ENCODE measurements around the gene MOB3B. TPM values are rescaled to one million over a fixed set of nuclear protein-coding genes. Genes with fewer than 3 reads are reported as not detected.

MOB3B gene
- total RNA-seq, 2 donors from 2014 or later = 3.1 to 17.8 TPM

DNA sequence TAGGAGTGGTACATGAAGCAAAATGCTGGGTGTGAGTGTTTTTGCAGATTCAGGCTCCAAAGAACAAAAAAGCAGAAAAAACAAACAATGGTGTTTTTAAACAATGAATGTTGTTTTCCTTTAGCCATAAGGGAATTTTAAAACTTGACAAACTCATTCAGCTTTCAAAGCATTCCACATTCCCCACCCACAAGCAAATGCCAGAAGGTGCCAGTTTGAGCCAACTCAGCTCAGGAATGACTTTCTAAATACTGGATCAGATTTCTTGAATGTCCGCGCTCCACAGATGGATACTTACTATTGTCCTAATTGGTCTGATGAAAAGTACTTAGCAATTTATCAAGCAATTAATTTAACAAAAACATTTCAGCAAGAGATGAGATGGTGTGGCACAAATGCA lies 12.9 kb upstream of the MOB3B start:
- no peaks in the 10 kb centered on the region for H3K9me3 ChIP-seq
- DNase-seq (ENCODE audit: low spot score) = peak; percentile 25
- no peak overlapping the region for H3K4me3 ChIP-seq
- intact Hi-C loops (cut with DNase I) = no loop called here
- TF ChIP-seq, protein P1, sequence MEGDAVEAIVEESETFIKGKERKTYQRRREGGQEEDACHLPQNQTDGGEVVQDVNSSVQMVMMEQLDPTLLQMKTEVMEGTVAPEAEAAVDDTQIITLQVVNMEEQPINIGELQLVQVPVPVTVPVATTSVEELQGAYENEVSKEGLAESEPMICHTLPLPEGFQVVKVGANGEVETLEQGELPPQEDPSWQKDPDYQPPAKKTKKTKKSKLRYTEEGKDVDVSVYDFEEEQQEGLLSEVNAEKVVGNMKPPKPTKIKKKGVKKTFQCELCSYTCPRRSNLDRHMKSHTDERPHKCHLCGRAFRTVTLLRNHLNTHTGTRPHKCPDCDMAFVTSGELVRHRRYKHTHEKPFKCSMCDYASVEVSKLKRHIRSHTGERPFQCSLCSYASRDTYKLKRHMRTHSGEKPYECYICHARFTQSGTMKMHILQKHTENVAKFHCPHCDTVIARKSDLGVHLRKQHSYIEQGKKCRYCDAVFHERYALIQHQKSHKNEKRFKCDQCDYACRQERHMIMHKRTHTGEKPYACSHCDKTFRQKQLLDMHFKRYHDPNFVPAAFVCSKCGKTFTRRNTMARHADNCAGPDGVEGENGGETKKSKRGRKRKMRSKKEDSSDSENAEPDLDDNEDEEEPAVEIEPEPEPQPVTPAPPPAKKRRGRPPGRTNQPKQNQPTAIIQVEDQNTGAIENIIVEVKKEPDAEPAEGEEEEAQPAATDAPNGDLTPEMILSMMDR (IDR thresholded peaks at IDR 0.05) = no peak
- TF ChIP-seq POLR2AphosphoS5 (IDR thresholded peaks at IDR 0.05) (no peak), POLR2A (IDR thresholded peaks at IDR 0.05) (no peak)
- no peak overlapping the region for H3K27ac ChIP-seq
- no peaks in the 10 kb centered on the region for H3K36me3 ChIP-seq
- peaks cover 7% of the 10 kb centered on the region for H3K4me1 ChIP-seq (replicated peaks)
- no peaks in the 10 kb centered on the region for H3K27me3 ChIP-seq (replicated peaks; ENCODE audit: insufficient read depth)
- WGBS = 31% methylated on average over 2 of the region's 2 CpGs

DNA sequence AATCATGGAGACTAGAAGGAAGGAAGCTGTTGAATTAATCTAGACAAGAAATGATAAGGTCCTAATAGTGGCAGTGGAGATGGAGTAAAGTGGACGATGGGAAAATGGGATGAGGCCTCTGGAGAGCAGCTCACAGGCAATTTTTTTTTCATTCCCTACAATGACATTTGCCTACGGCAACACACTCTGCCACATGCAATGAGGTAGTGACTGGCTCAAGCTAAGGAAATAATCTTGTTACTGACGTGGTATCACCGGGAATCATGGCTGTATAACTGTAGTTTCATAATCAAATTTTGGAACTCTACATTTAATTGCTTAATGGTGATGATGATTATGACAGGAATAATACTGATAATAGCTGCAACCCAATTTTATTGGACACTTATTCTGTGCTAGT lies 12.1 kb upstream of the MOB3B start:
- DNase-seq (ENCODE audit: low spot score) = no peak
- Histone ChIP-seq H3K4me1 (replicated peaks) (peaks cover 7% of the 10 kb centered on the region), H3K36me3 (no peaks in the 10 kb centered on the region), H3K9me3 (no peaks in the 10 kb centered on the region), H3K27me3 (replicated peaks; ENCODE audit: insufficient read depth) (no peaks in the 10 kb centered on the region), H3K27ac (no peak overlapping the region), H3K4me3 (no peak overlapping the region)
- intact Hi-C loops (cut with DNase I) = no loop called here
- 69% methylated on average over 4 of the region's 4 CpGs for WGBS
- TF ChIP-seq POLR2AphosphoS5 (IDR thresholded peaks at IDR 0.05) (no peak), POLR2A (IDR thresholded peaks at IDR 0.05) (no peak)
- TF ChIP-seq, protein P1 (IDR thresholded peaks at IDR 0.05) = no peak

DNA sequence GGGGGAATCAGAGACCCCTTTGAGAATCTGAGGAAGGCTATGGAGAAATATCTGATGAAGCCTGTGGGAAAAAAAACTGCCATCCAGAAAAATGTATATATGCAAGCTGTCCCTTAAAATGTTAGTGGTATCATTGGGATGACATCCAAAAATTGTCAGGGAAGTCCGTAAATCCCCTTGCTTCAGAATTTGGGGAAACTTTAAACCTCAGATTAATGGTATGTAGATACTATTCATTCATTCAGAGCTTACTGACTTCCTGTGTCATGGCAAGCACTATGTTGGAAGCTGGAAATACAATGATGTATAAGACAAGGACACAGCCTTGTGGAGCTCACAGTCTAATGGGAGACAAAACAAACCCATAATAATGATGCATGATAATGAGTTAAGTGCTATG lies 10.9 kb upstream of the MOB3B start:
- no peaks in the 10 kb centered on the region for H3K9me3 ChIP-seq
- WGBS = 45% methylated on average over 1 of the region's 1 CpG
- TF ChIP-seq, protein P1 (IDR thresholded peaks at IDR 0.05) = no peak
- TF ChIP-seq POLR2A (IDR thresholded peaks at IDR 0.05) (no peak), POLR2AphosphoS5 (IDR thresholded peaks at IDR 0.05) (no peak)
- H3K4me3 ChIP-seq = no peak overlapping the region
- H3K27ac ChIP-seq = peak overlapping the region; percentile 77 to 84
- DNase-seq (ENCODE audit: low spot score) = no peak
- H3K4me1 ChIP-seq (replicated peaks) = peaks cover 7% of the 10 kb centered on the region
- intact Hi-C loops (cut with DNase I) = no loop called here
- H3K36me3 ChIP-seq = no peaks in the 10 kb centered on the region
- H3K27me3 ChIP-seq (replicated peaks; ENCODE audit: insufficient read depth) = no peaks in the 10 kb centered on the region

DNA sequence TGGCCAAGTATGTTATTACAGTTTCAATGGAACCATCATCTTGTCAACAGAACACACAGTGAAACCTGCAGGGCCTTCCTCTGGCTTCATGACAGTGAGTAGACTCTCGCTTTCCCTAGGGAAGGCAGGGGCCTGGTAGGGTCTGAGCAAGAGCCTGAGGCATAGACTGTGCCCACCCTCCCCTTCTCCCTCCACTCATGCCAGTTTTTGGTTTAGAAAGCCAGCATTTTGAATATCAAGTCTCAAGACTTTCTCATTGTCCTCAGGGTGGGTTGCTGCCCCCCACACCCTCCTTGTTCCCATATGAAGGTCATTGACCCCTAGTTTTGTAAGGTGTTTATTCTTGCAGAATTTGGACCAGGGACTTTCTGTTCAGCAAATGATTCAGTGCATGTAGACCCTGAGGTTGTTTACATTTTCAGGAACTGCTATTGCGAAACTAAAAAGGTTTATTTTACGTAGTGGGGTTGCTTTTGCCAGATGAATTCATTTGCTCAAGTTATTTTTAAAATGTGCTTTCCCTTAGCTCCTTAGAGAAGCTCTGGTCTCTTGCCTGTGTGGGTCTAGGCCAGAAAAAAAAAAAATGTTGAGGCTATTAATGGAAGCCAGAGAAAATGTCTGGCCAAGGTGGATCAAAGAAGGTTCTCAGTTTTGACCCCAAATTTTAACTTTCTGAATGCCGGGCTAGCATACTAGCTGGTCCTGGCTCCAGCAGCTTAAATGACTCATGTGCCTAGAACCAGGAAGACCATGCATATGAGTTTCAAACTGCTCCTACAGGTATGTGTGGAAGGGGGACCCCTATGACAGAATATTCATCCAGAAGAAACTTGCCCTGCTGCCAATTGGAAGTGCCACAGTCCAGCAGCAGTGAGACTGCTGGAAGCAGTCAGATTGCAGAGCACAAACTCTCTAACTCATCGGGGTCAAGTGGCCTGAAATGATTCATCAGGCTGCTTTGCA lies 10.1 kb upstream of the MOB3B start:
- no peaks in the 10 kb centered on the region for H3K9me3 ChIP-seq
- no peak for TF ChIP-seq POLR2A (IDR thresholded peaks at IDR 0.05)
- peak; percentile 86 for TF ChIP-seq POLR2AphosphoS5 (IDR thresholded peaks at IDR 0.05)
- no peaks in the 10 kb centered on the region for H3K27me3 ChIP-seq (replicated peaks; ENCODE audit: insufficient read depth)
- H3K36me3 ChIP-seq = no peaks in the 10 kb centered on the region
- WGBS = 31% methylated on average over 5 of the region's 5 CpGs
- H3K4me1 ChIP-seq (replicated peaks) = peaks cover 7% of the 10 kb centered on the region
- H3K4me3 ChIP-seq = no peak overlapping the region
- peak; percentile 44 for DNase-seq (ENCODE audit: low spot score)
- peak overlapping the region; percentile 77 to 84 for H3K27ac ChIP-seq
- intact Hi-C loops (cut with DNase I) = no loop called here

DNA sequence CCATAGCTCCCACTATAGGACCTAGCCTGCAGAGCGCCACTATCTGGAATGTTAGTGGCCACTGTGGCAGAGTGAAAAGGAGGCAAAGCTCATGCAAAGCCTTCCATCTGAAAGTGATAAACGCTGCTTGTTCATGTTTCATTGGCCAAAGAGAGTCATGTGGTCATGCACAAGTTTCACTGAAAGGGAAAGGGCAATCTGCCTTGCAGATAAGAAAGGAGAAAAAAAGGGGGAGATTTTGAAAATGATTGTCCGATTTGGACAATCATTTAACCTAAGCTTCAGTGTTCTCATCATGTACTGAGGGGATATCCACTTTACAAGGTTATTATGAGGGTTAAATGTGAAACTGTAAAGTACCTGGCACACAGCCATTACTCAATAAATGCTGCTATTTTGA lies 9.0 kb upstream of the MOB3B start:
- H3K4me3 ChIP-seq = no peak overlapping the region
- peak overlapping the region; percentile 77 to 84 for H3K27ac ChIP-seq
- TF ChIP-seq POLR2AphosphoS5 (IDR thresholded peaks at IDR 0.05) (no peak), POLR2A (IDR thresholded peaks at IDR 0.05) (no peak)
- TF ChIP-seq, protein P1 (IDR thresholded peaks at IDR 0.05) = no peak
- 58% methylated on average over 3 of the region's 3 CpGs for WGBS
- no peak for DNase-seq (ENCODE audit: low spot score)
- H3K27me3 ChIP-seq (replicated peaks; ENCODE audit: insufficient read depth) = no peaks in the 10 kb centered on the region
- intact Hi-C loops (cut with DNase I) = no loop called here
- H3K4me1 ChIP-seq (replicated peaks) = peaks cover 7% of the 10 kb centered on the region
- no peaks in the 10 kb centered on the region for H3K9me3 ChIP-seq
- H3K36me3 ChIP-seq = no peaks in the 10 kb centered on the region
